PFSK-1 (cell line): ENCODE measurements around the gene PIAS4.

ENCODE experiments used
- FOXP2 ChIP-seq: optimal IDR thresholded peaks from 2 replicates; pipeline ENCODE3; 2011; ENCODE audit warnings: borderline replicate concordance, control low read depth, inconsistent platforms; ENCODE audit not compliant: insufficient read depth; ENCODE audit errors: extremely low read length, extremely low read depth
- POLR2AphosphoS5 ChIP-seq: IDR thresholded peaks from 2 replicates; pipeline ENCODE4 v1.6.1; 2012; ENCODE audit warnings: low read depth, mild to moderate bottlenecking, control low read depth, low read length, moderate library complexity
- REST ChIP-seq, 2 experiments: IDR thresholded peaks; 2 replicates each; pipeline versions ENCODE4 v1.6.1 to v1.8.0; 2011 to 2012; ENCODE audit warnings: low read depth in 2 of 2, low read length in 2 of 2, control low read depth in 1 of 2, inconsistent platforms in 1 of 2, mild to moderate bottlenecking in 1 of 2, moderate library complexity in 1 of 2; ENCODE audit not compliant: insufficient read depth in 1 of 2
- SIN3A ChIP-seq: IDR thresholded peaks from 2 replicates; pipeline ENCODE4 v1.6.1; 2012; ENCODE audit warnings: mild to moderate bottlenecking, low read length, moderate library complexity, borderline replicate concordance; ENCODE audit not compliant: insufficient read depth
- TAF1 ChIP-seq: IDR thresholded peaks from 2 replicates; pipeline ENCODE4 v1.6.1; 2012; ENCODE audit warnings: low read length, control low read depth, borderline replicate concordance; ENCODE audit not compliant: insufficient read depth

The PIAS4 gene

GRCh38 chr19:4038057-4038456 is 30.5 kb downstream of the PIAS4 start:
- TF ChIP-seq SIN3A (no peak), REST (IDR thresholded peaks at IDR 0.05; ENCODE audit: insufficient read depth in 1 of 2, low read depth in 2 of 2, low read length in 2 of 2) (no peak), TAF1 (no peak), FOXP2 (no peak), POLR2AphosphoS5 (no peak)

GRCh38 chr19:4038661-4039423 is 31.3 kb downstream of the PIAS4 start:
- TF ChIP-seq POLR2AphosphoS5 (no peak), TAF1 (no peak), REST (IDR thresholded peaks at IDR 0.05; ENCODE audit: insufficient read depth in 1 of 2, low read depth in 2 of 2, low read length in 2 of 2) (no peak), FOXP2 (no peak), SIN3A (no peak)

- TF ChIP-seq REST (IDR thresholded peaks at IDR 0.05; ENCODE audit: insufficient read depth in 1 of 2, low read depth in 2 of 2, low read length in 2 of 2) (no peak), SIN3A (no peak)
Observed at GRCh38 chr19:4042064-4042730, 34.7 kb downstream of the PIAS4 start.

GRCh38 chr19:4042731-4043082 is 35.2 kb downstream of the PIAS4 start:
- TF ChIP-seq TAF1 (no peak), SIN3A (no peak), FOXP2 (no peak), POLR2AphosphoS5 (no peak; the same call in 1 of the 2 replicates)

GRCh38 chr19:4043401-4043800 is 35.9 kb downstream of the PIAS4 start:
- TF ChIP-seq POLR2AphosphoS5 (no peak), FOXP2 (no peak), REST (IDR thresholded peaks at IDR 0.05; ENCODE audit: insufficient read depth in 1 of 2, low read depth in 2 of 2, low read length in 2 of 2) (no peak), SIN3A (no peak), TAF1 (no peak)
